HG03354 (cell line): ENCODE measurements around the gene CTDSP2.
"Not testable (repeated sequence)": the region's sequence is repeated elsewhere in the genome, so short reads cannot be mapped to it uniquely, and the experiment has no call there.

Experiments
- ATAC-seq: cut with Tn5 transposase; IDR thresholded peaks from one replicate; pipeline ENCODE4 v1.9.1; 2021; ENCODE audit warnings: mild to moderate bottlenecking; ENCODE audit not compliant: unreplicated experiment, poor library complexity, severe bottlenecking

Gene CTDSP2

GRCh38 chr12:57820119-57820518 lies 26.4 kb downstream of the CTDSP2 start:
- ATAC-seq: not testable (repeated sequence)

DNA sequence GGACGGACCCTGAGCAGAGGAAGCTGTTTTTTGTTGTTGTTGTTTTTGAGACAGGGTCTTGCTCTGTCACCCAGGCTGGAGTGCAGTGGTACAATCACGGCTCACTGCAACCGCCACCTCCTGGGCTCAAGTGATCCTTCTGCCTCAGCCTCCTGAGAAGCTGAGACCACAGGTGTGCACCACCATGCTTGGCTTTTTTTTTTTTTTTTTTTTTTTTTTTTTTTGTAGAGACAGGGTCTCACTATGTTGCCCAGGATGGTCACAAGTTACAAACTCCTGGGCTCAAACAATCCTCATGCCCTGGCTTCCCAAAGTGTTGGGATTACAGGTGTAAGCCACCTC lies 28.6 kb downstream of the CTDSP2 start:
- ATAC-seq: not testable (repeated sequence)

DNA sequence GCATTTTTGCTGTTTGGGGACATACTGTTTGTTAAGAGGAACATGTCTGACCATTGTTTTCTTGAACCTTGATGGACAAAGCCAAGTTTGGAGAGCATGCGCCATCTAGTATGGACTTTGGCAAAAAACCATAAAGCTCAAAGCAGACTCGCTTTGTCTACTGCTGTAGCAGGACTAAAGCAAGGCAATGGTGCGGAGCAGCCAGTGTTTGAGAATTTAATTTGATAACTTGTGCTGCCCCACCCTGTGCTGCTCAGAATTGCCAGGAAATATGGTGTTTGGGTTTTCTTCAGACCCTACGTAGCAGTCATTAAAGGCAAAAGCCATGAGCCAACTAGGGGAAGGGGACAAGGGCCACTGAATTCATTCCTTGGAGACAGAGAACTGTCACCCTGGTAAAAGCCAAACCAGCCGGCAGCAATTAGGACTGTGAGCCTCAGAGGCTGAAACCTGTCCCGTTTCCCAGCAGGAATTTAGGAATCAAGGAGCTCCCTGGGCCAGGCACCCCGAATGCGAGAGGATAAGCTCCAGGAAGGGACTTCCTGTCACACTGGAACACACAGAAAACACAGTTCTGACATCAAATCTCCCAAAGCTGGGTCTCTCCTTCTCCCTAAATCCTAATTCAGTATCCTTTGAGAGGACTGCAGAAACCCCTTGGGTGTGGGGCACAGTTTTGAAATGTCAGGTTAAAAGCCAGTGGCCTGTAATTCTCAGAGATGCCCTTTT lies 29.1 kb downstream of the CTDSP2 start:
- ATAC-seq: no peak

DNA sequence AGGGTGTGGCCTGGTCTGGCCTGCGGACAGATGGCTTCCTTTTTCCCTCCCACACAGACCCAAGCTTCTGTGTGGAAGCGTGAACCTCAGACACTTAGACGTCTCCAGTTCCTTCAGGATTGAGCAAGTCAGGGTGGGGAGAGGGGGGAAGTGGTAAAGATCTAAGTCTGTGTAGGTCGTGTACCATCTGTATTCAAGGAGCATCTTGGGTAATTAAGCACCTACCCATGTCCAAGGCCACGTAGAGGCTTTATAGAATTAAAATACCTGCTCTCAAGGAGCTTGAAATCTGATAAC lies 29.7 kb downstream of the CTDSP2 start:
- no peak for ATAC-seq

DNA sequence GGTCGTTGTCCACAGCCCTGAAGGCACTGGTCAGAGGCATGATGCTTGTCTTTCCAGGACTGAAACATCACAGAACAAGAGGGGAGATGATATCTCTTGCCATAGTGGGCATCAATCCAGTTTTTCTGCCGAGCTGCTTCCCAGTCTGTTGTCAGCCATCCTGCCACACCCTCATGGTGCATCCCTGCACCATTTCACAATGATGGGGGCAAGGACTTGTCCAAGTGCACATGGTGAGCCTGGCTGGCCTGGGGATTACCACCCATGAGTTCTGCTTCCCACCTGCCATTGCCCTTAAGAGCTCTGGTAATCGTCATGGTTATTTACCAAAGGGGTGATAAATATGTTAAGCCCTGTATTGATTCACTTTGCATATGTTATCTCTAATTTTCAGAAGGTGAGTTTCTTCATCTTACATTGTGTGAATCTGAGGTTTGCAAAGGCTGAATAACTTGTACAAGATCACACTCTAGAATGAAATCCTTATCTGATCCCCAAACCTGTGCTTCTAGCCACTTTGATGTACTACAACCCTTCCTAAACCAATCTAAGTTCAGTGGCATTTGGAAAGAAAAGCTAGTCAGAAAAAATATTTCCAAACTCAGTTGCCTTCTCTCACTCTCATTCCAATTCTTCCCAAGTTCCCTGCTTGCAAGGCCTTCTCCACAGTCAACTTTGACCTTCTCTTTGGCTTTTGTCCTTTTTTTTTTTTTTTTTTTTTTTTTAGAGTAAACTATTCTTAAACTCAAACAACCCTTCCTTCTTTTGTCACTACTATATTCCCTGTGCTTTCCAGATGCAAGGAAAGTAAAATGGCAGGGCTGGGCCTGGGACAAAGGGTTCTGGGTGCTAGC lies 30.3 kb downstream of the CTDSP2 start:
- ATAC-seq: no peak

DNA sequence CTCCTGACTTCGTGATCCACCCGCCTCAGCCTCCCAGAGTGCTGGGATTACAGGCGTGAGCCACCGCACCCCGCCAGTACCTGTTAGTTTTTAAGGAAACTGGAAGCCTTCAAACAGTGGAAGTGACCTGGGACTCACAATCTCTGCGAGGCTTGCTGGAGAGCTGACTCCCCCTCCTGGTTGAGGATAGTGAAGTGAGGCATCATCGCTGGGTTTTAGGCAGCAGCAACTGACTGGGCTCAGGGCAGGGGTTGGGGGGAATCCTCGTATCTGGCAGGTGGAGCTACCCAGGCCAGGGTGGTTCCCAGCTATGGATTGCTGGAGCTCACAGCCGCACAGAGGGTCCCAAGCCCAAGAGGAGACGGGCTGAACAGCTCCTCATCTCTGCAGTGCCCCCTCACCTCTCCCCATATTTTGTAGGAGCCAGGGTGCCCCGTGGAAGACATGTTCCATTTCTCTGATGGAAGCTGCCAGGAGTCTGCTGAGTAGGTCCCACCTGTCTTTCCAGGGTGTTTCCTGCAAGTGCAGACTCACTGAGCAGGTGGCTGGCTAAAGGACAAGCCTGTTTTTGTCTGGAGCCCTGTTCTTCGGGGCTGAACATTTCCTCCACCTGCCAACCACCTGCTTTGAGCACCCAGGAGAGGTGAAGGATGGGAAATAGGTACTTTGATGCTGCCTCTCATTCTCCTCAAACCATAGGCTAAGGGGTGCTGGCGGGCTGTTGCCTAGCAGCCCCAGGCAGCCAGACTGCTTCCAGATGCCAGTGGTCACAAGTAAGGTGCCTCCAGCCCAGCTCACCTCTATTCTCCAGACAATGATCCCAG lies 31.1 kb downstream of the CTDSP2 start:
- no peak for ATAC-seq

DNA sequence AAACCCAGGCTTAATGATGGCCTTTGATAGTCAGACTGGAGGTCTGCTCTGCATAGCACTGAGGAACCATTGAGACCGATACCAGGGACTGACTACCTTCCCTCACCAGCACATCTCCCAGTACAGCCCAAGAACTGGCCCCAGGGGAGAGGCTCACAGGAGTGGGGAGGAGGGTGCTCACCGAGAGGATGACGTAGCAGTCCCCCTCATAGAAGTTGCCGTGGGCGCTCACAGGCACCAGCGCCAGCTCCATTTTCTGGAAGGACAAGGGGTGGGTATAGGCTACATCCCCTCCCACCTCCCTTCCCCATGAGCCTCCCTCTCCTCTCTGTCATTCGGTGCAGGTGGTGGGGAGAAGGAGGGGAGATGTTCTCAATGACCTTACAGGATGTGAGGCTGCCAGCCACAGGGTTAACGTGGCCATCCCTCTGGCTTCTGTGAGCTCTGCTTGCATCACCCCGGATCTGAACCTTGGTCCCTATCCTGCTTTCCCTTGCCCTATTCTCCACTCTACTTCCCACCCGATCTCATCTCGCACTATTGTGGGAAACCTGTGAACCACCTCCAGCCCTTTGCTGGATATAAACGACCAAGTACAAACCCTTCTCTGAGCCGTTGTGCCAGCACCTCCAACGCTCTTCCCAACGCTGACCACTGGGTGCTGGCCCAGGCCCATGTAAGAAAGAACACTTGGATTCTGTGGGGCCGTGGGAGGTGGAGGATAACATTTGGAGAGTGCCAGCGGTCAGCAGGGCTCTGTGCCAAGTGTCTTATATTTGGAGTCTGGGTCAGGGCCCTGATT lies 32.4 kb downstream of the CTDSP2 start:
- ATAC-seq: no peak

- no peak for ATAC-seq
Observed at GRCh38 chr12:57813111-57813970, 33.2 kb downstream of the CTDSP2 start.

- ATAC-seq: no peak
Observed at GRCh38 chr12:57811028-57811755, 35.3 kb downstream of the CTDSP2 start.

DNA sequence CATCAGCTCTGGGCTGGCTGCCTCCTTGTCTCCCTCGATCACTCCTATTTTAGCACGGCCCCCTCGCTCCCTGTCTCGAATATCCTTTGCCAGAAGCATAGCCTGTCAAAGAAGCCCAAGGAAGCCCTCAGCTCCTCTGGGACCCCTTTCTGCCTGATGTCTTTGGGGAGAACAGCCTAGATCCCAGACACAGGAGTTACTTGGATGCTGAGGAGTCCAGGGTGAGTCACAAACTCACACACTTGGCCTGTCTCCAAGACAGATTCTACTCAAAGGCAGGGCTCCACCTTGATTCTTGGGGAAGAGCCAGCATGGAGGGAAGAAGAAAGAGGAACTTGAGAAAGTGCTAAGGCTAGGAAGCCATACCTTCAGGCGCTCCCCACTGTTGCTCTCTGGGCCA lies 36.1 kb downstream of the CTDSP2 start:
- ATAC-seq: no peak

GRCh38 chr12:57809425-57809824 lies 37.1 kb downstream of the CTDSP2 start:
- no peak for ATAC-seq

- ATAC-seq: no peak
Observed at GRCh38 chr12:57808351-57808750, 38.2 kb downstream of the CTDSP2 start.

- no peak for ATAC-seq
Observed at GRCh38 chr12:57807285-57807684, 39.2 kb downstream of the CTDSP2 start.

- no peak for ATAC-seq
Observed at GRCh38 chr12:57806677-57807076, 39.9 kb downstream of the CTDSP2 start.

DNA sequence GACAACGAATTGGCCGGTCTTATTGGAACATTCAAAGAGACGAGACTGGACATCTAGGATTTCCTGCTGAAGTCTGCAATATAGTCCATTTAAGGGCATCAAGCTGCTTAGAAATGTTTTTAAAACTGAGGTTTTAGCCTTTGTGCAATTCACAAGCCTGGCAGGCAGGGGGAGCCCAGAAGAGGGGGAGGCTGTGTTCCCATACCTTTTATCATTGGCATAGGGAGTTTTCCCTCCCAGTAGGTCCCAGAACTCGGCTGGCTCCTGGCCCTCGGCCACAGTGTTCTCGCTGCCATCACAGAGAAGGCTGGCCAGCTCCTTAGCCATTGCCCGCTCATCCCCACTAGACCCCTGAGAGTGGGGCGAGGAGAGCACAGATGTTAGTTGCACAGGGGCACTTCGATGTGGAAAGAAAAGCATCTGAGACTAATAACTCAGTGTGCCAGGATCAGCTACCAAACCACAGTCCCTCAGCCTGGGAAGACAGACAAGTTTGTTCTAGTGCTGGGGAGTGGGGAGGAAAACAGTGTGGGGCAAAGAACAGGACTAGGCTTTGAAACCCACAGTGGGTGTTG lies 43.1 kb downstream of the CTDSP2 start:
- ATAC-seq: peak; percentile 54

DNA sequence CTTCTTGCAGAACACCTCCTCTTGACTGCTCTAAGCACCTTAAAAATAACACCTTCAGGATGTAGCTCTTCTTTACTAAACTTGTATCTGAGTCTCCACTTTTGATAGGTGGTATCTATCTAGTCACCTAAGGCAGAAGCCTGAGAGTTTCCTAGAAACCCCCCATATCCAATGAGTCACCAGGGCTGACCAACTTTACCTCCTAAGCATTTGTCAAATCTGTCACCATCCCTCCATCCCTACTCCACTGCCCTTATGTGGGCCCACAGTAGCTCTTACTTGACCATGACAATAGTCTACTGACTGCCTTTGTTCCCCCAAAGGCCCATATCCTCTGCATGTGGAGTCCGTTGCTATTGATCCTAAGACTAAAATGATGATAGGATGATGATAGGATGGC lies 43.9 kb downstream of the CTDSP2 start:
- ATAC-seq: no peak

DNA sequence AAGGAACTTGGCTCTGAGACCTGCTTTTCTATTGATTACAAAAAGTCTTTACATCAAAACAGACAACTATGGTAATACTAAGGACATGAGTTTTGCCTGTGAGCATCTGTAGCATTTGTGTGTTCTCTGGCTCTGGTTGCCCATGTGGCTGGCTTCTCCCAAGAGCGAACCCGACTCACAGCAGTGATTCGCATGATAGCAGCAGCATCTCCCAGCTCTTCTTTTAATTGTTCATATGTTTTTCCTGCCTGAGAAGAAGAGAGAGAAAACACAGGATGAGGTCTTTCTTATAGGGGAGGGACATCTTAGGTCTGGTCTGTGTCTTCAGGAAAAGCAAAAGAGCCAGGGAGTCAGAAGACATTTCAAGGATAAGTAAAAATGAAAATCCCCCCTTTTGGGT lies 45.6 kb downstream of the CTDSP2 start:
- no peak for ATAC-seq

- ATAC-seq: no peak
Observed at GRCh38 chr12:57797933-57798332, 48.6 kb downstream of the CTDSP2 start.
